ENCODE results near the gene SYDE2.
"Not testable (repeated sequence)": the region's sequence is repeated elsewhere in the genome, so short reads cannot be mapped to it uniquely, and the experiment has no call there.

DNA sequence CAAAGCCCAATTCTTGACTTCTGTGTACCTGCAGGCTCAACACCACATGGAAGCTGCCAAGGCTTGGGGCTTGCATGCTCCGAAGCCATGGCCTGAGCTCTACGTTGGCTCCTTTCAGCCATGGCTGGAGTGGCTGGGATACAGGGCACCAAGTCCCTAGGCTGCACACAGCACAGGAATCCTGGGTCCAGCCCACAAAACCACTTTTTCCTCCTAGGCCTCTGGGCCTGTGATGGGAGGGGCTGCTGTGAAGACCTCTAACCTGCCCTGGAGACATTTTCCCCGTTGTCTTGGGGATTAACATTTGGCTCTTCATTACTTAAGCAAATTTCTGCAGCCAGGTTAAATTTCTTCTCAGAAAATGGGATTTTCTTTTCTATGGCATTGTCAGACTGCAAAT lies 48.2 kb upstream of the SYDE2 start:
- not testable (repeated sequence) for TF ChIP-seq POLR2A, POLR2AphosphoS5 (IDR thresholded peaks at IDR 0.05)
- TF ChIP-seq, protein P1, sequence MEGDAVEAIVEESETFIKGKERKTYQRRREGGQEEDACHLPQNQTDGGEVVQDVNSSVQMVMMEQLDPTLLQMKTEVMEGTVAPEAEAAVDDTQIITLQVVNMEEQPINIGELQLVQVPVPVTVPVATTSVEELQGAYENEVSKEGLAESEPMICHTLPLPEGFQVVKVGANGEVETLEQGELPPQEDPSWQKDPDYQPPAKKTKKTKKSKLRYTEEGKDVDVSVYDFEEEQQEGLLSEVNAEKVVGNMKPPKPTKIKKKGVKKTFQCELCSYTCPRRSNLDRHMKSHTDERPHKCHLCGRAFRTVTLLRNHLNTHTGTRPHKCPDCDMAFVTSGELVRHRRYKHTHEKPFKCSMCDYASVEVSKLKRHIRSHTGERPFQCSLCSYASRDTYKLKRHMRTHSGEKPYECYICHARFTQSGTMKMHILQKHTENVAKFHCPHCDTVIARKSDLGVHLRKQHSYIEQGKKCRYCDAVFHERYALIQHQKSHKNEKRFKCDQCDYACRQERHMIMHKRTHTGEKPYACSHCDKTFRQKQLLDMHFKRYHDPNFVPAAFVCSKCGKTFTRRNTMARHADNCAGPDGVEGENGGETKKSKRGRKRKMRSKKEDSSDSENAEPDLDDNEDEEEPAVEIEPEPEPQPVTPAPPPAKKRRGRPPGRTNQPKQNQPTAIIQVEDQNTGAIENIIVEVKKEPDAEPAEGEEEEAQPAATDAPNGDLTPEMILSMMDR (IDR thresholded peaks at IDR 0.05), result not testable (repeated sequence)

Measured in upper lobe of left lung (tissue), 4 donors.